Stimulated activated CD8-positive, alpha-beta memory T cell treated with anti-CD3 and anti-CD28 coated beads, Interleukin-12 subunit alpha, Interleukin-12 subunit beta, amount 100 ng/mL, for 24 hours (primary cell): Measurements from ENCODE around the gene GATAD2A.

ENCODE experiments used
- DNase-seq: peaks from one replicate; pipeline ENCODE4 v3.0.0-alpha.2; 2020; ENCODE audit errors: extremely low read depth

Gene GATAD2A

GRCh38 chr19:19421299-19421696 is 15.8 kb downstream of the GATAD2A start:
- no peak for DNase-seq

GRCh38 chr19:19422156-19422555 is 16.7 kb downstream of the GATAD2A start:
- no peak for DNase-seq

- DNase-seq, result no peak
Observed at GRCh38 chr19:19423322-19423721, 17.8 kb downstream of the GATAD2A start.

- DNase-seq, result no peak
Observed at GRCh38 chr19:19425170-19425875, 19.8 kb downstream of the GATAD2A start.

GRCh38 chr19:19426216-19426615 is 20.7 kb downstream of the GATAD2A start:
- no peak for DNase-seq

GRCh38 chr19:19426799-19427198 is 21.3 kb downstream of the GATAD2A start:
- no peak for DNase-seq

GRCh38 chr19:19427302-19427701 is 21.8 kb downstream of the GATAD2A start:
- no peak for DNase-seq

GRCh38 chr19:19427944-19428343 is 22.5 kb downstream of the GATAD2A start:
- no peak for DNase-seq

- no peak for DNase-seq
Observed at GRCh38 chr19:19428746-19429145, 23.3 kb downstream of the GATAD2A start.

- no peak for DNase-seq
Observed at GRCh38 chr19:19429361-19429760, 23.9 kb downstream of the GATAD2A start.

GRCh38 chr19:19432732-19433131 is 27.3 kb downstream of the GATAD2A start:
- DNase-seq, result no peak

- no peak for DNase-seq
Observed at GRCh38 chr19:19433666-19434213, 28.3 kb downstream of the GATAD2A start.

GRCh38 chr19:19434483-19435045 is 29.1 kb downstream of the GATAD2A start:
- DNase-seq, result no peak

- no peak for DNase-seq
Observed at GRCh38 chr19:19436137-19436691, 30.7 kb downstream of the GATAD2A start.

- no peak for DNase-seq
Observed at GRCh38 chr19:19438366-19439175, 33.1 kb downstream of the GATAD2A start.

GRCh38 chr19:19439176-19439482 is 33.7 kb downstream of the GATAD2A start:
- DNase-seq, result no peak

GRCh38 chr19:19443283-19443682 is 37.8 kb downstream of the GATAD2A start:
- no peak for DNase-seq

- no peak for DNase-seq
Observed at GRCh38 chr19:19443902-19444680, 38.6 kb downstream of the GATAD2A start.

- no peak for DNase-seq
Observed at GRCh38 chr19:19444681-19445155, 39.2 kb downstream of the GATAD2A start.

- no peak for DNase-seq
Observed at GRCh38 chr19:19445288-19445687, 39.8 kb downstream of the GATAD2A start.

- DNase-seq, result no peak
Observed at GRCh38 chr19:19445911-19446361, 40.5 kb downstream of the GATAD2A start.
